HG02973 (cell line): Measurements from ENCODE around the gene ZNF286A.
"Not testable (repeated sequence)": the region's sequence is repeated elsewhere in the genome, so short reads cannot be mapped to it uniquely, and the experiment has no call there.

ENCODE experiments used
- ATAC-seq: cut with Tn5 transposase; IDR thresholded peaks from one replicate; pipeline ENCODE4 v1.9.1; 2021; ENCODE audit warnings: moderate library complexity; ENCODE audit not compliant: unreplicated experiment

The ZNF286A gene

DNA sequence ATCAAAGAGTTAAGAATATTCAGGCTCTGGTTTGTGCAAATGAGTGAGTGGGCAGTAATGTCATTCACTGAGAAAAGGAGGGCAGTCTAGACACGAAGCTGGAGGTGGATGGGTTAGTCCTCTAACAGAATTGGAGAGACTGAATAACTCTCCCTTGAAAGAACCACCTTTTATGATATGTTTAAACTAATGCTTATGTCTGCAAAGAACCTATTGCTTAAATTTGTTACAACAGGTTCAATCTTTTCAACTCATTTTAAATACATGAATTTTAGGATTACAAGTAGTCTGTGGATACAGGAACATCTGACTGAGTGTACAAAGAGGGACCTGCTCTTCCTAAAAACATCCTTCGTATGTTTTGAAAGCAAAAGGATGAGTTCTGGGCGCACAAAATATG lies 585 bp upstream of the ZNF286A start:
- ATAC-seq = not testable (repeated sequence)

DNA sequence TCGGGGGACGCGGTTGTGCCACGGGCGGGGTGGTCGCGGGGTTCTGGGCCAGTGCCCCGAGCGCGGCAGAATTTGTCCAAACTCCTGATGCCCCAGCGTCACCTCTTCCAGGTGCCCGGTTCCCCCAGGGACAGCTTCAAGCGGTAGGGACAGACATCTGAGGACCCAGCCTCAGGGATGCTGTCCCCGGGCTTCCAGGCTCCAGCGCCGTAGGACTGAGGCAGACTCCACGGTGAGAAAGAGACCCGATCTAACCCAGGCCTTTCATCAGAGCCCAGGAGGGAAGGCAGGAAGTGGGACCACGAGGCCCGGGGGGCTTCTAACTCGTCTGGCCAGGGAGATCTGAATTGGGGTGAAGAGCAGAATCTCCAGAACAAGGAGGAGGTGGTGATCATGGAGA lies 385 bp downstream of the ZNF286A start:
- not testable (repeated sequence) for ATAC-seq

DNA sequence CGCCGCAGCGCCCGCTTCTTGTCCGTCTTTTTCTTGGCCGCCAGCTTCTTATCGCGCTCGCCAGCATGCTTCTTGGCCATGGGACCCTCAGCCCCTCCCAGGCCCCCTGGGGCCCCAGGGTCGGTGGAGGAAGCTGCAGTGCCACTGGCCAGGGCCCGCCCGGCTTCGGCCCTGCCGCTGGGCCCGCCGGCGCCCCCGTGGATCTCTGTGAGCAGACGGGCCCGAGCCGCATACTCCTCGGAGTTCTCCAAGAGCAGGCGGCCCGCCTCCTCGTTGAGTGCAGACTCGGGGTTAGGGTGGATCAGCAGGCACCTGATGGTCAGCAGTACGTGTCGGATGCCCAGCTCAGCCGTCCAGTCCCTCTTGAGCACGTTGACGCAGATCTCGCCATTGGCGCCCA lies 4.7 kb downstream of the ZNF286A start:
- ATAC-seq = not testable (repeated sequence)

DNA sequence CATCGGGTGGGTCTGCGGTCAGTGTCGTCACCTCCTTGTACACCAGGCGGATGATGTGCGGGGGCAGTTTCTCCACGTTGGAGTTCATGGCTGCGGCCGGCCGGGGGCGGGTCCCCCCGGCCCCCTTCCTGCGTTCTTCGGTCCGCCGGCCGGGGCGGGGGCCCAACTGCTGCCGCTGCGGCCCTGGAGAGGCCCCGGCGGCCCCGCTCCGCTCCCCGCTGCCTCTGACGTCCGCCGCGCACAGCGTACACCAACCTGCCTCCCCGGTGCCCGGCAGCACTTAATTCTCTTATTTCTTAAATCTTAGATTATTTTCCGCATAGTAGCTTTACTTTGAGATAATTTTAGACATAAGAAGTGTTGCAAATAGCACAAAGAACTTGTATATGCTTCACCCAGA lies 5.3 kb downstream of the ZNF286A start:
- ATAC-seq = not testable (repeated sequence)

DNA sequence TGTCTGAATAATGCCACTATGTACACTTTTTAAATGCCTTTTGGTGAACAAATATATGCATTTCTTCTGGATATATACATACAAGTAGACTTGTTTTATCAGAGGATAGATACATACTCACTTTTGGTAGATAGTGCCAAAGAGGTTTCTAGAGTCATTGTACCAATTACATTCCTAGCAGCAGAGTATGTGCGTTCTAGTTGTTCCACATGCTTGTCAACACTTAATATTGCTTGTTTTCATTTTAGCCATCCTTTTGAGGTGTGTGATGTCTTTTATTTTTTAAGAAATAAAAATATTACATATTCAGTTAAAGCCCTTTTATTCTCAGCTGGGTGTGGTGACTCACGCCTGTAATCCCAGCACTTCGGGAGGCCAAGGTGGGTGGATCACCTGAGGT lies 9.3 kb downstream of the ZNF286A start:
- not testable (repeated sequence) for ATAC-seq

DNA sequence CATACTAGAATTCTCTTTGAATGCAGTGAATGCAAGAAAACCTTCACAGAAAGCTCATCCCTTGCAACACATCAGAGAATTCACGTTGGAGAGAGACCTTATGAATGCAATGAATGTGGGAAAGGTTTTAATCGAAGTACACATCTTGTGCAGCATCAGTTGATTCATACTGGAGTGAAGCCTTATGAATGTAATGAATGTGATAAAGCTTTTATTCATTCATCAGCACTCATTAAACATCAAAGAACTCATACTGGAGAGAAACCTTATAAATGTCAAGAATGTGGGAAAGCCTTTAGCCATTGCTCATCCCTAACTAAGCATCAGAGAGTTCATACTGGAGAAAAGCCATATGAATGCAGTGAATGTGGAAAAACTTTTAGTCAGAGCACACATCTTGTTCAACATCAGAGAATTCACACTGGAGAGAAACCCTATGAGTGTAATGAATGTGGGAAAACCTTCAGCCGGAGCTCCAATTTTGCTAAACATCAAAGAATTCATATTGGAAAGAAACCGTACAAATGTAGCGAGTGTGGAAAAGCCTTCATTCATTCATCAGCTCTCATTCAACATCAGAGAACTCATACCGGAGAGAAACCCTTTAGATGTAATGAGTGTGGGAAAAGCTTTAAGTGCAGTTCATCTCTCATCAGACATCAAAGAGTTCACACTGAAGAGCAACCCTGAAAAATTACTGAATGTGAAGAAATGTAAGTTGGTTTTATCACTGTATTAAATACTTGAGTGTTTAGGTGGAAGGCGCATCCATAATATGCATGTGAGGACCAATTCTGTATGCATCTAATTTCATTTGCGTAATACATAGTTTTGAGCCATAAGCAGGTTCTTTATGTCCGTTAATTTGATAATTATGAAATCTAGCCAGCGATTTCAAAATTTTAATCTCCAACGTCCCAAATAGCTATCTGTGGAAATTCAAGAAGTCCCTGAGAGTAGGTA lies 17.3 kb downstream of the ZNF286A start:
- not testable (repeated sequence) for ATAC-seq

DNA sequence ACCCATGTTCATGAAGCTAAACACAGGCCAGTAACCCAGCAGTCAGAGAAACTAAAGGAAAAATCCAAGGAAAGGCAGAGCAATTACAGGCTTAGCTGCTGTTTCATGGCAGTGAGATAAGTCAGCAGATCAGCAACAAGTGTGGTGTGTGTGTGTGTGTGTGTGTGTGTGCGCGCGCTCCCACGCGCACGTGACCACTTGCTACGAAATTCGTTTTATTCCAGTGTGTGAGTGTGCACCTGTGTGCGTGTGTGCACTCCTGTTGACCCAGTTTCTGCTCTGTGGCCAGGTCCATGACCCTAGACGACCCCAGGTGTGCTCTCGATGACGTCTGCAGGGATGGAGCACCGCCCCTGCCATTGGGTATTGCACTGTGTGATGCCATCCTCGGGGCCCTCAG lies 31.0 kb downstream of the ZNF286A start:
- ATAC-seq = not testable (repeated sequence)

DNA sequence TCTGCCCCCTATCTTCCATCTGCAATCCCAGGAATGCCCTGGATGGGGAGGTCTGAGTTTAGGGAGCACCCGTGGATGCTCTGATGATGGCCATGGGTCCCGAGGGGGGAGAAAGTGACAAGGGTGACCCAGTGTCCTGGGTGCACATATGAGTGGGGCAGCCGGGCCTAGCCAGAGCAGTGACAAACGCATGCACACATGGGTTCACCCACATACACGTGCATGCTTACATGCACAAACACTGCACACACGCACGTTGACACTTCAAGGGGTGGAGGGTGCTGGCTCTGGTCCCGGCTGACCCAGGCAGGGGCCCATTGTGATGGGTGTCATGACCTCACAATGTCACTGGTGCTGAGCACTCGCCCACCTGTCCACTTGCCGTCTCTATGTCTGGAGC lies 32.3 kb downstream of the ZNF286A start, which contains the start of gene TBC1D26:
Gene TBC1D26 (plus strand): TSS at position 384 of the 400 bp plus-strand sequence. CDS start 3,066 bp downstream, outside the sequence.
- not testable (repeated sequence) for ATAC-seq

DNA sequence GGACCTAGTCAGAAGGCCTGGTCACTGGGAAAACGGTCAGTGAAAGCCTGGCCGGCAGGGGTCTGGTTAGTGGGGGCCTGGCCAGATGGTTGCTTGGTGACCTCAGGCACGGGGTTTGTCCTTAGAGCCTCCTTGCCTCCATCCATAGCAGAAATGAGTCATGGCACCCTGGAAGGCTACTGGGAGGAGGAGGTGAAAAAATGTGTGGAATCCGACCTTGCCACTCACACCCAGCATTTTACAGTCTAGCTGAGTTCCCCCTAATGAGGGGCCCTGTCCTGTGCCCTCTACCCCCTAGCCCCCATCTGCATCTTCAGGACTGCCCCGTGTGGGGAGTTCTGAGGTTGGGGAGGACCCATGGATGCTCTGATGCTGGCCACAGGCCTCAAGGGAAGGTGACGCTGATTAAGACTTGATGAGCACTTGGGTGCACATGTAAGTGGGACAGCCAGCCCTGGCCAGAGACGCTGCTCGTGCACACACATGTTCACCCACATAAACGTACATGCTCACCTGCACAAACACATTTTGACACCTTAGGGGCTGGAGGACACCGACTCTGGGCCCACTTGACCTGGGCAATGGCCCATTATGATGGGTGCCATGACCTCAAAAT lies 33.7 kb downstream of the ZNF286A start:
- not testable (repeated sequence) for ATAC-seq

DNA sequence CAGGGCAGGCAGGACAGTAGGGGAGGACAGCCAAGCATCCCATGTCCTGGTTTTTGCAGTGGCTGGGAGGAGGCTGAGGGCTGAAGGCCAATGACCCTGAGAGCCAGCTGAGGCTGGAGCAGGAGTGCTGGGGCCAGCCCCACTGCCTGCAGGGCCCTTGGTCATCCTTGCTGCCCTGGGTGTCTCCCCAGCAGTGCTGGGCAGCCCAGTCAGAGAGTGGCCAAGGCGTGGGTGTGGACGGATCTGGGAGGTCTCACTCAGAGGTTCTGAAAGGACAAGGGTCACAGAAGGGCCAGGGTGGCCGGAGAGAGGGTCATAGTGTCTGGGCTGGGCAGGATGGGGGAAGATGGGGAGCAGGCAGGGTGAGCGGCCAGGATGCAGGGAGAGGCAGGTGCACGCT lies 37.0 kb downstream of the ZNF286A start:
- not testable (repeated sequence) for ATAC-seq

DNA sequence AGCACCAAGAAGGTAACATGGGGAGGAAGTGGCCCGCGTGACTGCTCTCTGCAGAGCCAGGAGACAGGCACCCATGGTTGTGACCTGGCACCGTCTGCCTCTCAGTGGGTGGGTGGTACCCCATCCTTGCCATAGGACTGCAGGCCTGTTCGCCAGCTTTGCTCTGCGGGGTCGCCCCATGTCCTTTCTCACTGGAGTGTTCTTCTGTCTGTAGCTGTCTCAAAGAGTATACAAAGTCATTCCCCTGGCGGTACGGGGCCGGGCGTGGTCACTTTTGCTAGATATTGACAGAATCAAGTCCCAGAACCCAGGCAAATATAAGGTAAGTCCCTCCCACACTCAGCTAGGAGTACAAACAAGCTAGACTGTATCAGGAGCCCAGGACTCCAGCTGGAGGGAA lies 38.5 kb downstream of the ZNF286A start:
- no peak for ATAC-seq

DNA sequence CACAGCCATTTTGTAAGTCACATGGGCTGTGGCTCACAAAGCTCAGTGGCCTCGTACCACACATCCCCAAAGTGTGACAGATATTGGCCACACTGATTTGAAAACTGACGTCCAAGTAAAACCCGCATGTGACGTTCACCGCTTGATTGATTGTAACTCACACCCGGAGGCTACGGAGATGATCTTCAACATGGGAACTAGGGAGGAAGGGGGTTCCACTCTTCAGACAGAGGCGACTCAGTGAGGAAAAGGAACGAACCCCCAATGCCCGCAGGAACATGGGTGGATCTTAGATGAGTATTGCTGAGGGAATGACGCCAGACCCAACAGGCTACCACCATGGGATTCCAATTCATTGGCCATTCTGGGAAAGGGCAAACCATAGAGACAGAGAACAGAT lies 39.7 kb downstream of the ZNF286A start:
- ATAC-seq = not testable (repeated sequence)

DNA sequence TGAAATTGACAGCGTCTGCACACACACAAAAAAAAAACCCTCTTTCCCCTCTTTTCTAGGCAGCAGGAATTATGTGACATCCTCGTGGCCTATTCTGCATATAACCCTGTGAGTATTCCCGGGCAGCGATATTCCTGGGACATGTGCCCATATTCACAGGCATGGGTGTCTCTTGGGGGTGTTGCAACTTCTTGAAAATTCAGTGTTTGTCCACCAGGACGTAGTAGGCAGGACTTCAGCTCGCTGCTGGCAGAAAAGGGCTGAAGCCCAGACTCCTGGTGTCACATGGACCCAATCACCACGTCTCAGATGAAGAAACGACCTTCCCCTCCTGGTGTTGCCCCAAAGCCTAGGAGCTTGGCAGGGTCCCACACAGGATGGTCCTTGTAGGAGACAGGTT lies 40.5 kb downstream of the ZNF286A start:
- not testable (repeated sequence) for ATAC-seq

DNA sequence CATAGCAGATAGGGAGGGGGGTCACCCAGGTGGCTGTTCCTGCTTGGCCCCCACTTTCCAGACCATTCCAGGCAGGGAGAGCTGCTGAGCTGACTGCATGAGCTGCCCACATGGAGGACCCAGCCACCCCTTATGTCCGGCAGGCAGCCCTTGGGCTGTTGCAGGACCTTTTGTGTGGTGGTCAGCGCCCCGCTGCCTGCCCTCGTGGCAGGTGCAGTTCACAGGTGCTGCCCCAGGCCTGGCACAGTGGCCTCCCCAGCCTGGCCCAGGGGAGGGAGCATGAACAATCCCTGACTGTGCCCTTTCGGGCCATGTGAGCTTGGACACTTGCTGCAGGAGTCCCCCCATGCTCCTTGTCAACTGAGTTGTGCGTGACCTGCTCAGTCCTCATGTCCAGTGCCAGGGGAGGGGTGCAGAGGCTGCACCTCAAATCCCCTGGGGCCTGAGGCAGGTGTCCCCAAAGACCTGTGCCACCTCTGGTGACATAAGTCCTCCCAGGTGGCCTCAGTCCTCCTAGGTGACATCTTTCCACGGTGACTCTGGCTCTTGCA lies 41.1 kb downstream of the ZNF286A start:
- no peak for ATAC-seq

DNA sequence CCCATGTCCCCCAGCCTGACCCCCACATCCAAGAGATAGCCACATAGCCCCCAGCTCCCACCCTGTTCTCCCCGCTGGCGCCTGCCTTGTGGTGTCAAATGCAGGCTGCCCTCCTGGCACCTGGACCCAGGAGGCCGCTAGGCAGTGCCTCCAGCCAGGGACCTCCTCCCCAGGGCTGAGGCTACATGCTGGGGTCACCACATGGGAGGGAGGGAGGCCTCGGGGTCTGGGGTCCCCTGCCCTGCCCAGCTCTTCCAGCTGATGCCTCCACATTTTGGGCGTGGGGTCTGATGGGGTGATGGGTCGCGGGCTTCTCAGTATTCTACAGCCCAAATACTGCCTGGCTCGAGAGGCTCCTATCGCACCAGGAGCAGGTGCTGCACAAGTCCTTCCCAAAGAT lies 42.1 kb downstream of the ZNF286A start:
- ATAC-seq = no peak

DNA sequence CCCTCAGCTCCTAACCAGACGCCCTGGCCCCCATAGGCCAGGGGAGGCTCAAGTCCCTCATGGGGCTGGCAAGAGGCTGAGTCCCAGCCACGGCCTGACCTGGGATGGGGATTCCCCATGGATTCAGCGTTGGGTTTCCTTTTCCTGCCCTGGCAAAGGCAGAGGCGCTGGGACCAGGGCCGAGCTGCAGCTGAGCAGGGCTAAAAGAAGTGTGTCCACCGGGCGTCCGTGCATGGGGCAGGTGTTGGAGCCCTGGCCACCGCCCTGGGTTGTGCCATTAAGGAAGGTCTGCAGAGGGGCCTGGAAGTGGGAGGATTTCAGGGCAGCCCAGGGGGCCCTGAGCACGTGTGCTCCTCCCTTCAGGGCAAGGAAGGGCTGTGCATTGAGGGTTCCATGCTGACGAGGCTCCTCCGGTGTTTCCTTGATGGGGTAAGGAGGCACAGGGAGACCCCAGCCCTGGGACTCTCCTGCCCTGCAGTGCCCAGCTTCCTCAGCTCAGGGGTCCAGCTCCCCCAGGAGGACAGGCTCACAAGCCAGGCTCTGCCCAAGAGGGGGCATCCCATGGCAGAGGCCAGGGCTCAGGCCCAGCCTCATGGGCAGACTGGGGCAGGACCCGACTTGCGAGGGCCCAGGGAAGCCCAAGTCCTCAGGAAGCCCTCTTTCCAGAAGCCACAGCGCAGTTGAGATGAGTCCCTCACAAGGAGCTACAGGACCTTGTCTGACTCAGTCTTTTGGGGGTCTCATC lies 42.7 kb downstream of the ZNF286A start:
- ATAC-seq = no peak

DNA sequence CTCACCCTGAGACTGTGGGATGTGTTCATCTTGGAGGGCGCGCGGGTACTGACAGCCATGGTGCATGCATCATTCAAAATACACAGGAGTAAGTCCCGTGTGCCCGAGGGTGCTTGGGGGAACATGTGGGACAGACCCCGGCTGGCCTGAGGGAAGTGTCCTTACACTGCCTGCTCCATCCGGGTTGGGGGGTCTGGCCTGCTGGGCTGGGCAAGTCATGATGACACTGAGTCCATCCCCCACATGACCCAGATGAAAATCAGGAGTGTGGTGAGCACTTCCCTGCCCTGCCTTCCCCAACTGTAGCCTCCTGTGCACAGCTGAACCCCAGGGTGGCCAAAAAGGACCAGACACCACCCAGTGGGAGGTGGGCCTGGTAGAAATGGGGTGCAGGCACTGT lies 43.4 kb downstream of the ZNF286A start:
- ATAC-seq = no peak

DNA sequence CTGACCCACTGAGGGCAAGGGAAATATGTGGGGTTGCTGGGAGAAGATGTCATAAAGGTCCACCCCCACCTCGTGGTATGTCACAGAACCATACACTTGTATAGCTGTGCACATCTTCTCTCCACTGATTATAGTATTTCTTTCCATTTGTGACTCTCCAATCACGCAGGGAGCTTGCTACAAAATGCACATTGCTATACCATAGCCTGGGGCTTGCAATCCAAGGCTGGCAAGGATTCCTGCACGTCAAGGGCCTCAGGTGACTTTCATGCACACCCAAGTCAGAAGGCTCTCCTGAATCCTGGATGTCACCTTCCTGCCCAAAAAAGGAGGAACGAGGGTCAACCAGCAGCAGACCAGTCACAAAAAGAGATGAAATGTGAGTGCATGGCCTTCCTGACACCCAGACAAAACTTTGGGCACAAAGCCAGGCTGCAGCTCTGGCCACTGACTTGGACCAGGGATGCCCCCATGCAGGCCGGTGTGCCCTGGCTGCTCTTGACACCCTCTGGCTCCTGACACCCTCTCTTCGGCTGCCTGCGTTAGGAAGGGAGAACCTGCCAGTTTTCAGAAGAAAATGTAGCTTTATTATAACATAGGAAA lies 44.6 kb downstream of the ZNF286A start:
- no peak for ATAC-seq

DNA sequence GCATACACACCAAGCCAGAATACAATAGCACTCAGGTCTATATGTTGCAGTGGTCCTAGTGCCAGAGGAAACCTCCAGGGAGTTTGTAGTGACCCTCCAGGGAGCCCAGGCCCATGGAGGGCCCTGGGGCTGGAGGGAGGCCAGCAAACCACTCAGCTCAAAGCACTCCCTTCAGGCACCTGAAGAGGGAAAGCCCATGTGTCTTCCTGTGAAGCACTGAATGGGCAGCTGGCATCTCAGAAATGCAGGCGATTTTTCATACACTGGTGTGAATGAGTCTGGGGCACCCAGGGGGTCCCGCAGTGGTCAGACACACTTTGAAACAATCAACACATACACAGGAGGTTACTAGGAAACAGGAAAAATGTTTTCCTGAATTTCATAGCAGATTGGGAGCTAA lies 45.3 kb downstream of the ZNF286A start:
- no peak for ATAC-seq

DNA sequence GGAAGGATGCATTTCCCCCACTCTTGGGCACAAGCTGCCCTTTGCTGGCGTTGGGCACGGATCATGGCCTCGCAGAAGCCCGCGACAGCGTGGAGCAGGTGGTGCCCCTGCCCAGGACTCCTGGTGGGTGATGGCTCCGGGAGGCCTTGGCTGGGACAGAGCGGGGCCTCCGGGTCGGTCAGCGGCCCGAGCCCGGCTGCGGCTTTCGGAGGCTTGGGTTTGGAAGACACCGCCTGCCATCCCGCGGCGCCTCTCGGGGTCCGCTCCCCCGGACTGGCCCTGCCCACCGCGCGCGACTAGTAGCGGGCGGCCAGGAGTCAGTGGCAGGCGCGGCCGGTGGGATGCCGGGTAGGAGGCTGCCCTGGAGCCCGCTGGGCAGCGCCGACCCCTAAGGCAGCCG lies 49.9 kb downstream of the ZNF286A start:
- ATAC-seq = not testable (repeated sequence)
